NCI-H1930 (cell line): ENCODE measurements around the gene ZPR1.
A peak's percentile ranks its signal among the peaks of the same experiment; 100 is the strongest.
"Not testable (repeated sequence)": the region's sequence is repeated elsewhere in the genome, so short reads cannot be mapped to it uniquely, and the experiment has no call there.

Experiments
- DNase-seq, 2 experiments: peaks; one replicate each; lab custom pipeline; 2025; lab: John Stamatoyannopoulos, UW

Gene ZPR1

GRCh38 chr11:116787786-116788486 lies at the start of gene ZPR1:
Gene ZPR1, minus strand, starts transcription at chr11:116788023. Its CDS starts 33 bp downstream, at chr11:116787990.
- peak; percentile 38 to 39 for DNase-seq

- DNase-seq, result no peak
These were observed 48.8 kb upstream of the ZPR1 start for GRCh38 chr11:116836632-116836991.

GRCh38 chr11:116835791-116836631 lies 48.2 kb upstream of the ZPR1 start:
- peak; percentile 85 to 89 for DNase-seq

GRCh38 chr11:116835042-116835772 lies 47.4 kb upstream of the ZPR1 start:
- no peak for DNase-seq

GRCh38 chr11:116834535-116835041 lies 46.8 kb upstream of the ZPR1 start:
- not testable (repeated sequence) for DNase-seq

- DNase-seq, result no peak
These were observed 46.2 kb upstream of the ZPR1 start for GRCh38 chr11:116833816-116834534.

GRCh38 chr11:116833491-116833815 lies 45.6 kb upstream of the ZPR1 start:
- no peak for DNase-seq

- DNase-seq, result no peak
These were observed 44.8 kb upstream of the ZPR1 start for GRCh38 chr11:116832350-116833290.

- no peak for DNase-seq
These were observed 44.0 kb upstream of the ZPR1 start for GRCh38 chr11:116831790-116832349.

GRCh38 chr11:116830184-116830912 lies 42.5 kb upstream of the ZPR1 start:
- no peak for DNase-seq

GRCh38 chr11:116829525-116830183 lies 41.8 kb upstream of the ZPR1 start, which contains the start of gene APOC3:
Gene APOC3, plus strand, starts transcription at chr11:116829907. Its CDS starts 676 bp downstream, at chr11:116830583.
- DNase-seq, result no peak

- no peak for DNase-seq
These were observed 41.1 kb upstream of the ZPR1 start for GRCh38 chr11:116828632-116829524.

- no peak for DNase-seq
These were observed 39.6 kb upstream of the ZPR1 start for GRCh38 chr11:116827461-116827860.

- DNase-seq, result no peak
These were observed 39.1 kb upstream of the ZPR1 start for GRCh38 chr11:116826751-116827431.

GRCh38 chr11:116825854-116826750 lies 38.3 kb upstream of the ZPR1 start:
- DNase-seq, result no peak

- DNase-seq, result no peak
These were observed 37.6 kb upstream of the ZPR1 start for GRCh38 chr11:116825434-116825833.
